ENCODE results near the gene C12orf57. TPM values are rescaled to one million over a fixed set of nuclear protein-coding genes. Genes with fewer than 3 reads are reported as not detected.
A peak's percentile ranks its signal among the peaks of the same experiment; 100 is the strongest.

C12orf57 gene
- total and polyA plus RNA-seq, 9 of the 15 experiments (the other 6 are each of a cell fraction or from before 2014, with no cell fraction given), result 26.7 to 191 (median 107) TPM

DNA sequence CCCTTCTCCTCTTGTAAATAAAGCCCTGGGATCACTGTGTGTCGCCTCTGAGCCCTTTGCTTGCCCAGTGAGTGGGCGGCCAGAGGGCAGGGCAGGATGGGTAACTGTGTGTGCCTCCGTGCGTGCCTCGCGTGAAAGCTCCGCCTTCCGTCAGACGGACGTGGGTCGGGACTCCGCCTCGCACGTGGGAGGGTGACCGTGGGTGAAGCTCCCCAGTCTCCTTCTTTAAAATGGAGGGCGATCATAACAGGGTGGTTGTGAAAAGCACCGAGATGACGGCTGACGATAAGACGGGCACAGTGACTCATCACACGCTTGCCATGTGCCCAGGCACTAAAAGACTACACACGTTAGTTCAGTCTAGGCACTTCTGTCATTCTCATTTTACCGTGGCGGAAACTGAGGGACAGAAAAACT is 17.5 kb downstream of the C12orf57 start (continued):
- TF ChIP-seq, protein P1, sequence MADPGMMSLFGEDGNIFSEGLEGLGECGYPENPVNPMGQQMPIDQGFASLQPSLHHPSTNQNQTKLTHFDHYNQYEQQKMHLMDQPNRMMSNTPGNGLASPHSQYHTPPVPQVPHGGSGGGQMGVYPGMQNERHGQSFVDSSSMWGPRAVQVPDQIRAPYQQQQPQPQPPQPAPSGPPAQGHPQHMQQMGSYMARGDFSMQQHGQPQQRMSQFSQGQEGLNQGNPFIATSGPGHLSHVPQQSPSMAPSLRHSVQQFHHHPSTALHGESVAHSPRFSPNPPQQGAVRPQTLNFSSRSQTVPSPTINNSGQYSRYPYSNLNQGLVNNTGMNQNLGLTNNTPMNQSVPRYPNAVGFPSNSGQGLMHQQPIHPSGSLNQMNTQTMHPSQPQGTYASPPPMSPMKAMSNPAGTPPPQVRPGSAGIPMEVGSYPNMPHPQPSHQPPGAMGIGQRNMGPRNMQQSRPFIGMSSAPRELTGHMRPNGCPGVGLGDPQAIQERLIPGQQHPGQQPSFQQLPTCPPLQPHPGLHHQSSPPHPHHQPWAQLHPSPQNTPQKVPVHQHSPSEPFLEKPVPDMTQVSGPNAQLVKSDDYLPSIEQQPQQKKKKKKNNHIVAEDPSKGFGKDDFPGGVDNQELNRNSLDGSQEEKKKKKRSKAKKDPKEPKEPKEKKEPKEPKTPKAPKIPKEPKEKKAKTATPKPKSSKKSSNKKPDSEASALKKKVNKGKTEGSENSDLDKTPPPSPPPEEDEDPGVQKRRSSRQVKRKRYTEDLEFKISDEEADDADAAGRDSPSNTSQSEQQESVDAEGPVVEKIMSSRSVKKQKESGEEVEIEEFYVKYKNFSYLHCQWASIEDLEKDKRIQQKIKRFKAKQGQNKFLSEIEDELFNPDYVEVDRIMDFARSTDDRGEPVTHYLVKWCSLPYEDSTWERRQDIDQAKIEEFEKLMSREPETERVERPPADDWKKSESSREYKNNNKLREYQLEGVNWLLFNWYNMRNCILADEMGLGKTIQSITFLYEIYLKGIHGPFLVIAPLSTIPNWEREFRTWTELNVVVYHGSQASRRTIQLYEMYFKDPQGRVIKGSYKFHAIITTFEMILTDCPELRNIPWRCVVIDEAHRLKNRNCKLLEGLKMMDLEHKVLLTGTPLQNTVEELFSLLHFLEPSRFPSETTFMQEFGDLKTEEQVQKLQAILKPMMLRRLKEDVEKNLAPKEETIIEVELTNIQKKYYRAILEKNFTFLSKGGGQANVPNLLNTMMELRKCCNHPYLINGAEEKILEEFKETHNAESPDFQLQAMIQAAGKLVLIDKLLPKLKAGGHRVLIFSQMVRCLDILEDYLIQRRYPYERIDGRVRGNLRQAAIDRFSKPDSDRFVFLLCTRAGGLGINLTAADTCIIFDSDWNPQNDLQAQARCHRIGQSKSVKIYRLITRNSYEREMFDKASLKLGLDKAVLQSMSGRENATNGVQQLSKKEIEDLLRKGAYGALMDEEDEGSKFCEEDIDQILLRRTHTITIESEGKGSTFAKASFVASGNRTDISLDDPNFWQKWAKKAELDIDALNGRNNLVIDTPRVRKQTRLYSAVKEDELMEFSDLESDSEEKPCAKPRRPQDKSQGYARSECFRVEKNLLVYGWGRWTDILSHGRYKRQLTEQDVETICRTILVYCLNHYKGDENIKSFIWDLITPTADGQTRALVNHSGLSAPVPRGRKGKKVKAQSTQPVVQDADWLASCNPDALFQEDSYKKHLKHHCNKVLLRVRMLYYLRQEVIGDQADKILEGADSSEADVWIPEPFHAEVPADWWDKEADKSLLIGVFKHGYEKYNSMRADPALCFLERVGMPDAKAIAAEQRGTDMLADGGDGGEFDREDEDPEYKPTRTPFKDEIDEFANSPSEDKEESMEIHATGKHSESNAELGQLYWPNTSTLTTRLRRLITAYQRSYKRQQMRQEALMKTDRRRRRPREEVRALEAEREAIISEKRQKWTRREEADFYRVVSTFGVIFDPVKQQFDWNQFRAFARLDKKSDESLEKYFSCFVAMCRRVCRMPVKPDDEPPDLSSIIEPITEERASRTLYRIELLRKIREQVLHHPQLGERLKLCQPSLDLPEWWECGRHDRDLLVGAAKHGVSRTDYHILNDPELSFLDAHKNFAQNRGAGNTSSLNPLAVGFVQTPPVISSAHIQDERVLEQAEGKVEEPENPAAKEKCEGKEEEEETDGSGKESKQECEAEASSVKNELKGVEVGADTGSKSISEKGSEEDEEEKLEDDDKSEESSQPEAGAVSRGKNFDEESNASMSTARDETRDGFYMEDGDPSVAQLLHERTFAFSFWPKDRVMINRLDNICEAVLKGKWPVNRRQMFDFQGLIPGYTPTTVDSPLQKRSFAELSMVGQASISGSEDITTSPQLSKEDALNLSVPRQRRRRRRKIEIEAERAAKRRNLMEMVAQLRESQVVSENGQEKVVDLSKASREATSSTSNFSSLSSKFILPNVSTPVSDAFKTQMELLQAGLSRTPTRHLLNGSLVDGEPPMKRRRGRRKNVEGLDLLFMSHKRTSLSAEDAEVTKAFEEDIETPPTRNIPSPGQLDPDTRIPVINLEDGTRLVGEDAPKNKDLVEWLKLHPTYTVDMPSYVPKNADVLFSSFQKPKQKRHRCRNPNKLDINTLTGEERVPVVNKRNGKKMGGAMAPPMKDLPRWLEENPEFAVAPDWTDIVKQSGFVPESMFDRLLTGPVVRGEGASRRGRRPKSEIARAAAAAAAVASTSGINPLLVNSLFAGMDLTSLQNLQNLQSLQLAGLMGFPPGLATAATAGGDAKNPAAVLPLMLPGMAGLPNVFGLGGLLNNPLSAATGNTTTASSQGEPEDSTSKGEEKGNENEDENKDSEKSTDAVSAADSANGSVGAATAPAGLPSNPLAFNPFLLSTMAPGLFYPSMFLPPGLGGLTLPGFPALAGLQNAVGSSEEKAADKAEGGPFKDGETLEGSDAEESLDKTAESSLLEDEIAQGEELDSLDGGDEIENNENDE (IDR thresholded peaks at IDR 0.05; ENCODE audit: low read depth, low read length), result no peak
- TF ChIP-seq, protein P2, sequence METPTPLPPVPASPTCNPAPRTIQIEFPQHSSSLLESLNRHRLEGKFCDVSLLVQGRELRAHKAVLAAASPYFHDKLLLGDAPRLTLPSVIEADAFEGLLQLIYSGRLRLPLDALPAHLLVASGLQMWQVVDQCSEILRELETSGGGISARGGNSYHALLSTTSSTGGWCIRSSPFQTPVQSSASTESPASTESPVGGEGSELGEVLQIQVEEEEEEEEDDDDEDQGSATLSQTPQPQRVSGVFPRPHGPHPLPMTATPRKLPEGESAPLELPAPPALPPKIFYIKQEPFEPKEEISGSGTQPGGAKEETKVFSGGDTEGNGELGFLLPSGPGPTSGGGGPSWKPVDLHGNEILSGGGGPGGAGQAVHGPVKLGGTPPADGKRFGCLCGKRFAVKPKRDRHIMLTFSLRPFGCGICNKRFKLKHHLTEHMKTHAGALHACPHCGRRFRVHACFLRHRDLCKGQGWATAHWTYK (CRISPR knock-in tag; IDR thresholded peaks at IDR 0.05), result no peak
- TF ChIP-seq HIVEP1 (CRISPR knock-in tag; IDR thresholded peaks at IDR 0.05) (no peak), ZBTB2 (IDR thresholded peaks at IDR 0.05) (peak; percentile 53; the same call in 1 of the 2 replicates), FOXK2 (conservative IDR thresholded peaks at IDR 0.05 in 1 of 2, IDR thresholded peaks at IDR 0.05 in 1 of 2; ENCODE audit: low read depth in 2 of 2) (no peak), TAF9B (IDR thresholded peaks at IDR 0.05; ENCODE audit: partially characterized antibody) (no peak), GTF2F1 (IDR thresholded peaks at IDR 0.05; ENCODE audit: low read depth, low read length) (no peak), RBM34 (IDR thresholded peaks at IDR 0.05; ENCODE audit: borderline replicate concordance, insufficient read depth, low read length) (no peak), PCBP2 (IDR thresholded peaks at IDR 0.05; ENCODE audit: low read depth, low read length, poor library complexity, severe bottlenecking) (no peak), NR2C1 (IDR thresholded peaks at IDR 0.05) (no peak), NR2C1 (tag; IDR thresholded peaks at IDR 0.05) (no peak), FOXP1 (CRISPR knock-in tag; IDR thresholded peaks at IDR 0.05) (no peak), ZNF551 (CRISPR knock-in tag; IDR thresholded peaks at IDR 0.05) (no peak), RB1 (IDR thresholded peaks at IDR 0.05; ENCODE audit: low read depth) (no peak)
